Panc1 (cell line): Measurements from ENCODE around the gene THUMPD3.

Source experiments
- POLR2AphosphoS5 ChIP-seq: IDR thresholded peaks from 2 replicates; pipeline ENCODE4 v1.6.1; 2012; ENCODE audit warnings: mild to moderate bottlenecking, low read depth, low read length, moderate library complexity
- SIN3A ChIP-seq: IDR thresholded peaks from 2 replicates; pipeline ENCODE4 v1.6.1; 2012; ENCODE audit warnings: low read depth, mild to moderate bottlenecking, low read length, moderate library complexity, borderline replicate concordance; ENCODE audit not compliant: insufficient read depth
- TCF7L2 ChIP-seq: IDR thresholded peaks from 2 replicates; pipeline ENCODE4 v1.6.1; 2011; ENCODE audit warnings: mild to moderate bottlenecking, low read depth, low read length, inconsistent platforms
- TF ChIP-seq, protein P1 (sequence below): fragments of 450-650 bp; IDR thresholded peaks from 2 replicates; pipeline ENCODE4 v1.5.1; 2017; ENCODE audit warnings: mild to moderate bottlenecking

- TF ChIP-seq, protein P1, sequence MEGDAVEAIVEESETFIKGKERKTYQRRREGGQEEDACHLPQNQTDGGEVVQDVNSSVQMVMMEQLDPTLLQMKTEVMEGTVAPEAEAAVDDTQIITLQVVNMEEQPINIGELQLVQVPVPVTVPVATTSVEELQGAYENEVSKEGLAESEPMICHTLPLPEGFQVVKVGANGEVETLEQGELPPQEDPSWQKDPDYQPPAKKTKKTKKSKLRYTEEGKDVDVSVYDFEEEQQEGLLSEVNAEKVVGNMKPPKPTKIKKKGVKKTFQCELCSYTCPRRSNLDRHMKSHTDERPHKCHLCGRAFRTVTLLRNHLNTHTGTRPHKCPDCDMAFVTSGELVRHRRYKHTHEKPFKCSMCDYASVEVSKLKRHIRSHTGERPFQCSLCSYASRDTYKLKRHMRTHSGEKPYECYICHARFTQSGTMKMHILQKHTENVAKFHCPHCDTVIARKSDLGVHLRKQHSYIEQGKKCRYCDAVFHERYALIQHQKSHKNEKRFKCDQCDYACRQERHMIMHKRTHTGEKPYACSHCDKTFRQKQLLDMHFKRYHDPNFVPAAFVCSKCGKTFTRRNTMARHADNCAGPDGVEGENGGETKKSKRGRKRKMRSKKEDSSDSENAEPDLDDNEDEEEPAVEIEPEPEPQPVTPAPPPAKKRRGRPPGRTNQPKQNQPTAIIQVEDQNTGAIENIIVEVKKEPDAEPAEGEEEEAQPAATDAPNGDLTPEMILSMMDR = no peak
- TF ChIP-seq POLR2AphosphoS5 (no peak), SIN3A (no peak), TCF7L2 (no peak)
Measured at GRCh38 chr3:9405756-9406155, 42.9 kb downstream of the THUMPD3 start.
